Panc1 (cell line): Measurements from ENCODE around the gene CHN1. TPM values are rescaled to one million over a fixed set of nuclear protein-coding genes. Genes with fewer than 3 reads are reported as not detected.
A peak's percentile ranks its signal among the peaks of the same experiment; 100 is the strongest.

Experiments used
- ATAC-seq: fragments of 200-7000 bp; cut with Tn5 transposase; 2 replicates; pipeline ENCODE4 v1.9.1; 2020; ENCODE audit warnings: mild to moderate bottlenecking, moderate library complexity
- BruUV-seq: library from RNA; stranded (reverse); fragments of 400-500 nt; replicated peaks from 2 replicates; lab custom pipeline; 2021; lab: Mats Ljungman, UMichigan
- CTCF ChIA-PET: fragments of 300-600 bp; sonication (Branson Sonifier 250); formaldehyde crosslinking; loops from one replicate; lab custom pipeline; 2022; ENCODE audit warnings: antibody characterized with exemption; lab: Charles Lee
- POLR2A ChIA-PET: fragments of 300-600 bp; sonication (Branson Sonifier 250); formaldehyde crosslinking; loops from one replicate; lab custom pipeline; 2022; ENCODE audit warnings: antibody characterized with exemption; lab: Charles Lee
- DNase-seq: peaks from one replicate; pipeline ENCODE4 v3.0.0-alpha.2; 2010; ENCODE audit warnings: low read depth, low spot score
- H3K27ac ChIP-seq: 2 replicates; pipeline ENCODE4 v1.5.1; 2011; ENCODE audit warnings: mild to moderate bottlenecking, low read length, inconsistent platforms
- H3K27me3 ChIP-seq: fragments of 200-500 bp; sonication (Bioruptor generic); 2 replicates; pipeline ENCODE4 v1.6.0; 2014; ENCODE audit warnings: low read length, inconsistent platforms; ENCODE audit not compliant: control insufficient read depth, insufficient read depth
- H3K36me3 ChIP-seq: fragments of 200-500 bp; sonication (Bioruptor generic); 2 replicates; pipeline ENCODE4 v1.5.1; 2014; ENCODE audit warnings: inconsistent platforms, mild to moderate bottlenecking, low read length, moderate library complexity; ENCODE audit not compliant: control insufficient read depth, insufficient read depth
- H3K4me1 ChIP-seq: 2 replicates; pipeline ENCODE4 v1.5.1; 2011; ENCODE audit warnings: inconsistent platforms, mild to moderate bottlenecking, low read length, moderate library complexity; ENCODE audit not compliant: control insufficient read depth, insufficient read depth
- H3K4me3 ChIP-seq, 2 experiments: 2 replicates each; pipeline ENCODE4 v1.5.1; 2011 to 2012; ENCODE audit warnings: low read depth in 2 of 2, low read length in 2 of 2, mild to moderate bottlenecking in 2 of 2, inconsistent platforms in 1 of 2, moderate library complexity in 1 of 2
- H3K9me3 ChIP-seq: fragments of 200-500 bp; sonication (Bioruptor generic); 2 replicates; pipeline ENCODE4 v1.5.1; 2014; ENCODE audit warnings: low read depth, mild to moderate bottlenecking, inconsistent platforms, low read length, moderate library complexity; ENCODE audit not compliant: control insufficient read depth, insufficient read depth
- POLR2AphosphoS5 ChIP-seq: IDR thresholded peaks from 2 replicates; pipeline ENCODE4 v1.6.1; 2012; ENCODE audit warnings: mild to moderate bottlenecking, low read depth, low read length, moderate library complexity
- SIN3A ChIP-seq: IDR thresholded peaks from 2 replicates; pipeline ENCODE4 v1.6.1; 2012; ENCODE audit warnings: low read depth, mild to moderate bottlenecking, low read length, moderate library complexity, borderline replicate concordance; ENCODE audit not compliant: insufficient read depth
- TCF7L2 ChIP-seq: IDR thresholded peaks from 2 replicates; pipeline ENCODE4 v1.6.1; 2011; ENCODE audit warnings: mild to moderate bottlenecking, low read depth, low read length, inconsistent platforms
- in situ Hi-C: cut with HindIII; loops from 2 replicates; pipeline ENCODE4 v1.10.0; 2016; ENCODE audit warnings: low sequenced_read_pairs, low pct_unique_long_range_greater_than_20kb
- intact Hi-C: fragments of 100-400 bp; cut with micrococcal nuclease; formaldehyde crosslinking; loops from one replicate; pipeline ENCODE4 v1.10.0; 2022; ENCODE audit not compliant: unreplicated experiment
- total RNA-seq: library from RNA; stranded (reverse); gene quantifications from one replicate; pipeline ENCODE4 v1.2.1, GENCODE V29; 2021; ENCODE audit not compliant: unreplicated experiment
- TF ChIP-seq, protein P1 (sequence below), 2 experiments: IDR thresholded peaks; 2 replicates each; pipeline ENCODE4 v1.6.1; 2011 to 2012; ENCODE audit warnings: low read depth in 2 of 2, control low read depth in 1 of 2, low read length in 1 of 2, mild to moderate bottlenecking in 1 of 2, moderate library complexity in 1 of 2; ENCODE audit not compliant: insufficient read depth in 1 of 2
- TF ChIP-seq, protein P2 (sequence below): fragments of 450-650 bp; IDR thresholded peaks from 2 replicates; pipeline ENCODE4 v1.5.1; 2017; ENCODE audit warnings: mild to moderate bottlenecking

CHN1 gene
- total RNA-seq, 1 experiment from 2014 or later: 20.8 TPM

GRCh38 chr2:175005733-175006264 is 618 bp upstream of the CHN1 start:
- no peak for TF ChIP-seq TCF7L2
- TF ChIP-seq, protein P1, sequence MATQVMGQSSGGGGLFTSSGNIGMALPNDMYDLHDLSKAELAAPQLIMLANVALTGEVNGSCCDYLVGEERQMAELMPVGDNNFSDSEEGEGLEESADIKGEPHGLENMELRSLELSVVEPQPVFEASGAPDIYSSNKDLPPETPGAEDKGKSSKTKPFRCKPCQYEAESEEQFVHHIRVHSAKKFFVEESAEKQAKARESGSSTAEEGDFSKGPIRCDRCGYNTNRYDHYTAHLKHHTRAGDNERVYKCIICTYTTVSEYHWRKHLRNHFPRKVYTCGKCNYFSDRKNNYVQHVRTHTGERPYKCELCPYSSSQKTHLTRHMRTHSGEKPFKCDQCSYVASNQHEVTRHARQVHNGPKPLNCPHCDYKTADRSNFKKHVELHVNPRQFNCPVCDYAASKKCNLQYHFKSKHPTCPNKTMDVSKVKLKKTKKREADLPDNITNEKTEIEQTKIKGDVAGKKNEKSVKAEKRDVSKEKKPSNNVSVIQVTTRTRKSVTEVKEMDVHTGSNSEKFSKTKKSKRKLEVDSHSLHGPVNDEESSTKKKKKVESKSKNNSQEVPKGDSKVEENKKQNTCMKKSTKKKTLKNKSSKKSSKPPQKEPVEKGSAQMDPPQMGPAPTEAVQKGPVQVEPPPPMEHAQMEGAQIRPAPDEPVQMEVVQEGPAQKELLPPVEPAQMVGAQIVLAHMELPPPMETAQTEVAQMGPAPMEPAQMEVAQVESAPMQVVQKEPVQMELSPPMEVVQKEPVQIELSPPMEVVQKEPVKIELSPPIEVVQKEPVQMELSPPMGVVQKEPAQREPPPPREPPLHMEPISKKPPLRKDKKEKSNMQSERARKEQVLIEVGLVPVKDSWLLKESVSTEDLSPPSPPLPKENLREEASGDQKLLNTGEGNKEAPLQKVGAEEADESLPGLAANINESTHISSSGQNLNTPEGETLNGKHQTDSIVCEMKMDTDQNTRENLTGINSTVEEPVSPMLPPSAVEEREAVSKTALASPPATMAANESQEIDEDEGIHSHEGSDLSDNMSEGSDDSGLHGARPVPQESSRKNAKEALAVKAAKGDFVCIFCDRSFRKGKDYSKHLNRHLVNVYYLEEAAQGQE (IDR thresholded peaks at IDR 0.05; ENCODE audit: insufficient read depth in 1 of 2, low read depth in 2 of 2, low read length in 1 of 2): no peak
- TF ChIP-seq, protein P2, sequence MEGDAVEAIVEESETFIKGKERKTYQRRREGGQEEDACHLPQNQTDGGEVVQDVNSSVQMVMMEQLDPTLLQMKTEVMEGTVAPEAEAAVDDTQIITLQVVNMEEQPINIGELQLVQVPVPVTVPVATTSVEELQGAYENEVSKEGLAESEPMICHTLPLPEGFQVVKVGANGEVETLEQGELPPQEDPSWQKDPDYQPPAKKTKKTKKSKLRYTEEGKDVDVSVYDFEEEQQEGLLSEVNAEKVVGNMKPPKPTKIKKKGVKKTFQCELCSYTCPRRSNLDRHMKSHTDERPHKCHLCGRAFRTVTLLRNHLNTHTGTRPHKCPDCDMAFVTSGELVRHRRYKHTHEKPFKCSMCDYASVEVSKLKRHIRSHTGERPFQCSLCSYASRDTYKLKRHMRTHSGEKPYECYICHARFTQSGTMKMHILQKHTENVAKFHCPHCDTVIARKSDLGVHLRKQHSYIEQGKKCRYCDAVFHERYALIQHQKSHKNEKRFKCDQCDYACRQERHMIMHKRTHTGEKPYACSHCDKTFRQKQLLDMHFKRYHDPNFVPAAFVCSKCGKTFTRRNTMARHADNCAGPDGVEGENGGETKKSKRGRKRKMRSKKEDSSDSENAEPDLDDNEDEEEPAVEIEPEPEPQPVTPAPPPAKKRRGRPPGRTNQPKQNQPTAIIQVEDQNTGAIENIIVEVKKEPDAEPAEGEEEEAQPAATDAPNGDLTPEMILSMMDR: no peak
- TF ChIP-seq POLR2AphosphoS5: no peak
- TF ChIP-seq SIN3A: no peak
- ChIA-PET POLR2A (interaction anchor here (0.7 kb wide), 1 partner anchor 27 kb away, joined by 16 read pairs; no protein-coding TSS in a partner anchor), CTCF (interaction anchor here (0.7 kb wide), 1 partner anchor 106 kb away, joined by 3 read pairs; no protein-coding TSS in a partner anchor)
- Histone ChIP-seq H3K9me3 (no peaks in the 10 kb centered on the region), H3K4me3 (peak overlapping the region; percentile 64 to 72), H3K27me3 (peaks cover 2% of the 10 kb centered on the region), H3K36me3 (no peaks in the 10 kb centered on the region), H3K27ac (peak overlapping the region; percentile 66), H3K4me1 (peaks cover 14% of the 10 kb centered on the region)
- no TSS peak for BruUV-seq
- in situ Hi-C loops (no loop called here), intact Hi-C loops (no loop called here)
- ATAC-seq (peak; percentile 74), DNase-seq (no peak)

DNA sequence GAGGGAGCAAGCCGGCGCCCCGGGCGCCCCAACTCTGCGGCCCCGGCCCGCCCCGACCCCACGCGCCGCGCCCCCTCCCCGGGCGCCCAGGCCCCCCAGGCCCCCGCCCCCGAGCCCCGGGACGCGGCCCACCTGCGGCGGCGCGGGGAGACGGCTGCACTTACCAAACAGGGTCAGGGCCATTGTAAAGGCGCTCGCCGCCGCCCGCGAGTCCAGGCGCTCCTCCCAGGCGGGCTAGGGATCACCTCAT is 526 bp downstream of the CHN1 start:
- DNase-seq (no peak), ATAC-seq (peak; percentile 87)
- Histone ChIP-seq H3K4me1 (peaks cover 14% of the 10 kb centered on the region), H3K27me3 (peaks cover 2% of the 10 kb centered on the region), H3K4me3 (peak overlapping the region; percentile 64 to 72), H3K36me3 (no peaks in the 10 kb centered on the region), H3K9me3 (no peaks in the 10 kb centered on the region), H3K27ac (0 out of 2 replicates have a peak overlapping the region, but pooled peaks have one; percentile 31)
- ChIA-PET POLR2A (no interaction called here), CTCF (interaction anchor here (1.7 kb wide), 1 partner anchor 233 kb away, joined by 5 read pairs; no protein-coding TSS in a partner anchor)
- intact Hi-C loops: no loop called here
- in situ Hi-C loops: no loop called here
- TF ChIP-seq POLR2AphosphoS5: no peak
- no TSS peak for BruUV-seq
